ENCODE data around the gene BHLHE41. TPM values are rescaled to one million over a fixed set of nuclear protein-coding genes. Genes with fewer than 3 reads are reported as not detected.

BHLHE41 gene
- polyA plus RNA-seq, 2 of the 4 experiments (the other 2 are of a cell fraction), result 0.41 to 0.81 TPM

GRCh38 chr12:26150736-26151450 is 26.1 kb upstream of the BHLHE41 start:
- FAIRE-seq (no peak), DNase-seq (ENCODE audit: low read depth in 1 of 2, low spot score in 1 of 2) (no peak), ATAC-seq (no peak)
- POLR2A ChIA-PET, result no interaction called here
- 38% methylated on average over 2 of the region's 2 CpGs for WGBS (ENCODE audit: missing lambda C conversion rate)
- no peak overlapping the region for H3K4me2 ChIP-seq
- H3K4me3 ChIP-seq, result no peak overlapping the region
- TF ChIP-seq HOXB5 (CRISPR knock-in tag; IDR thresholded peaks at IDR 0.05) (no peak), HMGXB4 (CRISPR knock-in tag; IDR thresholded peaks at IDR 0.05; ENCODE audit: borderline replicate concordance) (no peak), RFX5 (IDR thresholded peaks at IDR 0.05) (no peak), NPAS2 (CRISPR knock-in tag; IDR thresholded peaks at IDR 0.05; ENCODE audit: borderline replicate concordance) (no peak), EHMT2 (IDR thresholded peaks at IDR 0.05; ENCODE audit: low read depth) (no peak), SREBF2 (IDR thresholded peaks at IDR 0.05) (no peak), ZSCAN20 (CRISPR knock-in tag; IDR thresholded peaks at IDR 0.05) (no peak), ZC3H11A (IDR thresholded peaks at IDR 0.05) (no peak), POLR2A (IDR thresholded peaks at IDR 0.05; ENCODE audit: low read length) (no peak), MAFK (IDR thresholded peaks at IDR 0.05; ENCODE audit: partially characterized antibody) (no peak), FOSB (CRISPR knock-in tag; IDR thresholded peaks at IDR 0.05) (no peak), JUN (IDR thresholded peaks at IDR 0.05) (no peak), FOSL2 (IDR thresholded peaks at IDR 0.05) (no peak), FOSL2 (CRISPR knock-in tag; IDR thresholded peaks at IDR 0.05) (no peak), CBX8 (IDR thresholded peaks at IDR 0.05) (no peak)
- peaks cover 17% of the 10 kb centered on the region for H3K4me1 ChIP-seq
- no peak overlapping the region for H3K27ac ChIP-seq
- CTCF ChIA-PET, result interaction anchor here (0.8 kb wide), 1 partner anchor 28 kb away, joined by 3 read pairs; no protein-coding TSS in a partner anchor
- no peaks in the 10 kb centered on the region for H3K9me3 ChIP-seq

- H3K4me1 ChIP-seq, result peaks cover 17% of the 10 kb centered on the region
- no peak for ATAC-seq
- CTCF ChIA-PET, result interaction anchor here (0.8 kb wide), 1 partner anchor 28 kb away, joined by 3 read pairs; no protein-coding TSS in a partner anchor
- H3K9me3 ChIP-seq, result no peaks in the 10 kb centered on the region
- WGBS (ENCODE audit: missing lambda C conversion rate), result 52% methylated on average over 5 of the region's 5 CpGs
- FAIRE-seq, result no peak
- POLR2A ChIA-PET, result no interaction called here
- no peak for TF ChIP-seq POLR2A (IDR thresholded peaks at IDR 0.05; ENCODE audit: low read length)
- TF ChIP-seq FOSB (CRISPR knock-in tag; IDR thresholded peaks at IDR 0.05), result no peak
- TF ChIP-seq FOSL2 (IDR thresholded peaks at IDR 0.05), result no peak
- TF ChIP-seq FOSL2 (CRISPR knock-in tag; IDR thresholded peaks at IDR 0.05), result no peak
- no peak for TF ChIP-seq GATA3 (IDR thresholded peaks at IDR 0.05; ENCODE audit: borderline replicate concordance)
- no peak for TF ChIP-seq HOXB5 (CRISPR knock-in tag; IDR thresholded peaks at IDR 0.05)
- TF ChIP-seq MYC (IDR thresholded peaks at IDR 0.05; ENCODE audit: borderline replicate concordance, low read length), result no peak
- TF ChIP-seq NPAS2 (CRISPR knock-in tag; IDR thresholded peaks at IDR 0.05; ENCODE audit: borderline replicate concordance), result no peak
- no peak for TF ChIP-seq MAX (IDR thresholded peaks at IDR 0.05)
- no peak for TF ChIP-seq CTCF (IDR thresholded peaks at IDR 0.05)
- no peak overlapping the region for H3K4me3 ChIP-seq
- H3K27ac ChIP-seq, result no peak overlapping the region
- no peak overlapping the region for H3K4me2 ChIP-seq
- DNase-seq (ENCODE audit: low read depth in 1 of 2, low spot score in 1 of 2), result no peak
Measured at GRCh38 chr12:26149968-26150500, 25.2 kb upstream of the BHLHE41 start.

GRCh38 chr12:26148291-26148690 is 23.5 kb upstream of the BHLHE41 start:
- no peak overlapping the region for H3K27ac ChIP-seq
- no peak for FAIRE-seq
- peaks cover 8% of the 10 kb centered on the region for H3K4me1 ChIP-seq
- ChIA-PET POLR2A (no interaction called here), CTCF (interaction anchor here (0.8 kb wide), 2 partner anchors 20 to 29 kb away, joined by 3 read pairs; no protein-coding TSS in a partner anchor)
- TF ChIP-seq HOXB13 (CRISPR knock-in tag; IDR thresholded peaks at IDR 0.05; ENCODE audit: low read depth), result no peak
- no peak for TF ChIP-seq RFX5 (IDR thresholded peaks at IDR 0.05)
- TF ChIP-seq ZC3H11A (IDR thresholded peaks at IDR 0.05), result no peak
- TF ChIP-seq KDM1A (IDR thresholded peaks at IDR 0.05; ENCODE audit: low read depth), result no peak
- TF ChIP-seq MYC (IDR thresholded peaks at IDR 0.05; ENCODE audit: borderline replicate concordance, low read length), result no peak
- TF ChIP-seq ZNF302 (CRISPR knock-in tag; IDR thresholded peaks at IDR 0.05), result no peak
- H3K4me2 ChIP-seq, result no peak overlapping the region
- DNase-seq (ENCODE audit: low read depth in 1 of 2, low spot score in 1 of 2), result no peak
- H3K9me3 ChIP-seq, result no peaks in the 10 kb centered on the region
- H3K4me3 ChIP-seq, result no peak overlapping the region
- 60% methylated on average over 7 of the region's 7 CpGs for WGBS (ENCODE audit: missing lambda C conversion rate)
- ATAC-seq, result no peak

All from A549 (cell line).